ENCODE results near the gene CACNA1D.
"Not testable (repeated sequence)": the region's sequence is repeated elsewhere in the genome, so short reads cannot be mapped to it uniquely, and the experiment has no call there.

CACNA1D gene

GRCh38 chr3:53616971-53617892 is 122.8 kb downstream of the CACNA1D start:
- DNase-seq (ENCODE audit: low spot score): no peak

- DNase-seq (ENCODE audit: low spot score): no peak
Measured at GRCh38 chr3:53617893-53618523, 123.6 kb downstream of the CACNA1D start.

GRCh38 chr3:53618524-53618906 is 124.1 kb downstream of the CACNA1D start:
- no peak for DNase-seq (ENCODE audit: low spot score)

- DNase-seq (ENCODE audit: low spot score): no peak
Measured at GRCh38 chr3:53618936-53619335, 124.5 kb downstream of the CACNA1D start.

- no peak for DNase-seq (ENCODE audit: low spot score)
Measured at GRCh38 chr3:53624061-53624857, 129.8 kb downstream of the CACNA1D start.

- DNase-seq (ENCODE audit: low spot score): no peak
Measured at GRCh38 chr3:53626876-53627275, 132.5 kb downstream of the CACNA1D start.

GRCh38 chr3:53628536-53629401 is 134.4 kb downstream of the CACNA1D start:
- no peak for DNase-seq (ENCODE audit: low spot score)

- DNase-seq (ENCODE audit: low spot score): no peak
Measured at GRCh38 chr3:53629402-53629723, 135.0 kb downstream of the CACNA1D start.

GRCh38 chr3:53630547-53630946 is 136.1 kb downstream of the CACNA1D start:
- no peak for DNase-seq (ENCODE audit: low spot score)

GRCh38 chr3:53633197-53633787 is 138.9 kb downstream of the CACNA1D start:
- no peak for DNase-seq (ENCODE audit: low spot score)

GRCh38 chr3:53635041-53635440 is 140.6 kb downstream of the CACNA1D start:
- DNase-seq (ENCODE audit: low spot score): no peak

GRCh38 chr3:53638806-53639205 is 144.4 kb downstream of the CACNA1D start:
- not testable (repeated sequence) for DNase-seq (ENCODE audit: low spot score)

GRCh38 chr3:53641397-53641796 is 147.0 kb downstream of the CACNA1D start:
- no peak for DNase-seq (ENCODE audit: low spot score)

- DNase-seq (ENCODE audit: low spot score): no peak
Measured at GRCh38 chr3:53642211-53642610, 147.8 kb downstream of the CACNA1D start.

GRCh38 chr3:53643757-53644156 is 149.3 kb downstream of the CACNA1D start:
- no peak for DNase-seq (ENCODE audit: low spot score)

- DNase-seq (ENCODE audit: low spot score): no peak
Measured at GRCh38 chr3:53645754-53646153, 151.3 kb downstream of the CACNA1D start.

GRCh38 chr3:53646723-53647122 is 152.3 kb downstream of the CACNA1D start:
- DNase-seq (ENCODE audit: low spot score): no peak

GRCh38 chr3:53649816-53650215 is 155.4 kb downstream of the CACNA1D start:
- DNase-seq (ENCODE audit: low spot score): no peak

- DNase-seq (ENCODE audit: low spot score): no peak
Measured at GRCh38 chr3:53650424-53650823, 156.0 kb downstream of the CACNA1D start.

- no peak for DNase-seq (ENCODE audit: low spot score)
Measured at GRCh38 chr3:53650928-53651661, 156.7 kb downstream of the CACNA1D start.

- no peak for DNase-seq (ENCODE audit: low spot score)
Measured at GRCh38 chr3:53651927-53652326, 157.5 kb downstream of the CACNA1D start.

Data from hematopoietic multipotent progenitor cell treated with erythropoietin and hydrocortisone succinate and interleukin-3 and kit ligand, for 17 days (in vitro differentiated cells).